DND-41 (cell line): ENCODE data around the gene IL1B.

Experiments used
- CTCF ChIP-seq: IDR thresholded peaks from 2 replicates; pipeline ENCODE4 v1.5.1; 2012; ENCODE audit warnings: borderline replicate concordance, low read length, moderate library complexity, mild to moderate bottlenecking; ENCODE audit not compliant: poor library complexity, severe bottlenecking; ENCODE audit errors: extremely low read depth
- EZH2 ChIP-seq: IDR thresholded peaks from 3 replicates; pipeline ENCODE4 v1.6.1; 2012; ENCODE audit warnings: borderline replicate concordance, low read depth, mild to moderate bottlenecking, moderate library complexity, low read length, inconsistent platforms; ENCODE audit not compliant: severe bottlenecking

- TF ChIP-seq CTCF (no peak), EZH2 (no peak)
Observed at GRCh38 chr2:112819081-112819480, 17.5 kb downstream of the IL1B start.
